ENCODE data around the gene BMAL1.

The BMAL1 gene

DNA sequence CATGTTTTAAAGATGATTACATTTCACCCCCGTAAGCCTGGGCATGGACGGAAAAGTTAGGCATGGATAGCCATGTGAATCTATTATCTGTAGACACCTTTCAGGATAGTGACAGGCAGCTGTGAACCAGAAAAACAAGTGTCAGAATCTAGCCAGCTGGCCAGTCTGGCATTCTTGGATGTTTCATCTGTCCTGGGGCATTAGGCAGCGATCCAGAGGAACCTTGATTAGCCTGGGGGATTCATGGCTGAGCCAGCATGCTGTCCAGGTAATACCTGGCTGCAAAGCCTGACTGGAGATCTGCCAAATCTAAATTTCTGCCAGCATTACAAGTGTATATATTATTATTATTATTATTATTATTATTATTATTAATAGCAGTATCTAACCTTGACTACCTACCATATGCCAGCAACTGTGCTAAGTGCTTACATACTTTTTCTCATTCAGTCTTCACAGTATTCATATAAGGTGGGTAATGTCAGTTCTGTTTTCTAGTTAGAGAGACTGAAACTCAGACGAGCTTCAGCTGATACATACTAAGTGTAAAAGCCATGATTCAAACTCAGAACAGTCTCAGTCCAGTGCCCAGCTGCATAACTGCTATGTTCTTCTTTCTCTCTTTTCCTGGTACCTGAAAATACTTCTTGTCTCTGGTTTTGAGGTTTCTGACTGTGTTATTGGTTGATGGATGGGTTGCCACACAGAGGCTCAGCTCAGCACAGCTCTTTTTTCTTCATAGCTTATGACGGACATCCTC, 12.8 kb downstream of the BMAL1 start:
- TF ChIP-seq, protein P1, sequence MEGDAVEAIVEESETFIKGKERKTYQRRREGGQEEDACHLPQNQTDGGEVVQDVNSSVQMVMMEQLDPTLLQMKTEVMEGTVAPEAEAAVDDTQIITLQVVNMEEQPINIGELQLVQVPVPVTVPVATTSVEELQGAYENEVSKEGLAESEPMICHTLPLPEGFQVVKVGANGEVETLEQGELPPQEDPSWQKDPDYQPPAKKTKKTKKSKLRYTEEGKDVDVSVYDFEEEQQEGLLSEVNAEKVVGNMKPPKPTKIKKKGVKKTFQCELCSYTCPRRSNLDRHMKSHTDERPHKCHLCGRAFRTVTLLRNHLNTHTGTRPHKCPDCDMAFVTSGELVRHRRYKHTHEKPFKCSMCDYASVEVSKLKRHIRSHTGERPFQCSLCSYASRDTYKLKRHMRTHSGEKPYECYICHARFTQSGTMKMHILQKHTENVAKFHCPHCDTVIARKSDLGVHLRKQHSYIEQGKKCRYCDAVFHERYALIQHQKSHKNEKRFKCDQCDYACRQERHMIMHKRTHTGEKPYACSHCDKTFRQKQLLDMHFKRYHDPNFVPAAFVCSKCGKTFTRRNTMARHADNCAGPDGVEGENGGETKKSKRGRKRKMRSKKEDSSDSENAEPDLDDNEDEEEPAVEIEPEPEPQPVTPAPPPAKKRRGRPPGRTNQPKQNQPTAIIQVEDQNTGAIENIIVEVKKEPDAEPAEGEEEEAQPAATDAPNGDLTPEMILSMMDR (conservative IDR thresholded peaks at IDR 0.05; ENCODE audit: low read depth, low read length): no peak
- no peak overlapping the region for H3K4me3 ChIP-seq (ENCODE audit: low read length)
- DNase-seq (ENCODE audit: low read depth): no peak

DNA sequence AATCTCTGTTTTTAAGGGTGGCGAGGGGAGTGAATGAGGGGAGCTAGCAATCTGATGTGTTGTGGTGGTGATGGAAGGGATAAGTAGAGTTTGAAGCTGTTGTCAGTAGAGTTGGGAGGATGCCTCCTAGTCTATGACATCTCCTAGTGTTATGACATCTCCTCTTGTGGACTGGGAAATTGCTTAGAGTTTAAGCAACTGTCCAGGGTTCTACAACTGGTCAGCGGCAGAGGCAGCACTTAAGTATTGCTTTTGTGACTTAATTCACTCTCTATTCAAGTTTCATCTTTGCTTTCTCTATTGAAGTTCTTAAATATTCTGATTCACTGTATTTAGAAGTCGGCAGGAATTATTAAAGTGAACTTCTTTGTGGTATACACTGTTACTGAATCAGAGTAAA, 13.8 kb downstream of the BMAL1 start:
- TF ChIP-seq, protein P1 (conservative IDR thresholded peaks at IDR 0.05; ENCODE audit: low read depth, low read length): no peak
- no peak for DNase-seq (ENCODE audit: low read depth)
- no peak overlapping the region for H3K4me3 ChIP-seq (ENCODE audit: low read length)

DNA sequence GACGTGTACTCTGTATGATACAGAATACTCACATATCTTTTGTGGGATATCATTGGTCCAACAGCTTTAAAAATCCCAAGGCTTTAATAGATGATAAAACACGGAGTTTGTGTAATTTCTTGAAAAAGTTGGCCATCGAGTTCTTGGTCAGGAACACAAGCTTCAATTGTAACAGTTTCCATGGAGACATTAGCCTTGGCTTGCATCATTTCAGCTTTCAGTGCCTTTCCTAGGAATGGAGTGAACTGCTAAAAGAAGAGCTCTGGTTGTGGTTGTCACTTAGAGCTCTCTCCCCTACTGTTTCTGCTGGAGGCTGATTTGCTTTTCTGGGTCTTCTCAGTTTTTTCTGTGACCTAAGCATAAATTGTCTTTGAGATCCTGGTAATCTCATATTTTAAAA, 14.2 kb downstream of the BMAL1 start:
- no peak overlapping the region for H3K4me3 ChIP-seq (ENCODE audit: low read length)
- TF ChIP-seq, protein P1 (conservative IDR thresholded peaks at IDR 0.05; ENCODE audit: low read depth, low read length): no peak
- no peak for DNase-seq (ENCODE audit: low read depth)

DNA sequence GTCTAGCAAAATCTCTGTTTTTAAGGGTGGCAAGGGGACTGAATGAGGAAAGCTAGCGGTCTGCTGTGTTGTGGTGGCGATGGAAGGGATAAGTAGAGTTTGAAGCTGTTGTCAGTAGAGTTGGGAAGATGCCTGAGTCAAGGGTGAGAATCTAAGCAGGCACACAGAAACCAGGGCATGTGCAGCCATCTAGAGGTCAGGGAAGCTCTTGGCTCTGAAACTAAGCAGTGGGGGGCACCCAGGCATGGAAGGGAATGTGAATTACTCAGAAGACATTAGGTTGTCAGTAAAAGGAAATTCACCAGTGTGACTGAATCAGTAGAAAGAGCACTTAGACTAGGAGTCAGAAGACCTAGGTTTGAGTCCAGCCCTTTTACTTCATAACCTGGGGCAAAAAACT, 15.4 kb downstream of the BMAL1 start:
- TF ChIP-seq, protein P1 (conservative IDR thresholded peaks at IDR 0.05; ENCODE audit: low read depth, low read length): no peak
- no peak overlapping the region for H3K4me3 ChIP-seq (ENCODE audit: low read length)
- DNase-seq (ENCODE audit: low read depth): no peak

DNA sequence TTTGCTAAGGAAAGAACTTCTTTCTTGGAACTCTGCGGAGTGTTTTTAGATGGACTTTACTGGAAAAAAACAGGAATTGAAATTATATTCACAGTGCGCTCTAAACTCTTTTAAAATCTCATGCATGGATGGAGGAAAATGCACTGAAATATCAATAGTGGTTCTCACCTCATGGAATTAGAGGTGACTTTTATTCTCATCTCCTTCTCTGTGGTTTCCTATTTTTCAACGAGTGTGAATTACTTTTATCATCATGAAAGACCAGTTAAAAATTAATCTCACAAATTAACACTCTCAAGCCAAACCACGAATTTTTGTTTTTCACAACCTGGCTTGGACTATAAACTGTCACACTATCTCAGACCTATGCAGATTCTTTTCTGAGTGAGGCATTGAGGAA, 16.6 kb downstream of the BMAL1 start:
- TF ChIP-seq, protein P1 (conservative IDR thresholded peaks at IDR 0.05; ENCODE audit: low read depth, low read length): no peak
- no peak overlapping the region for H3K4me3 ChIP-seq (ENCODE audit: low read length)
- DNase-seq (ENCODE audit: low read depth): no peak

DNA sequence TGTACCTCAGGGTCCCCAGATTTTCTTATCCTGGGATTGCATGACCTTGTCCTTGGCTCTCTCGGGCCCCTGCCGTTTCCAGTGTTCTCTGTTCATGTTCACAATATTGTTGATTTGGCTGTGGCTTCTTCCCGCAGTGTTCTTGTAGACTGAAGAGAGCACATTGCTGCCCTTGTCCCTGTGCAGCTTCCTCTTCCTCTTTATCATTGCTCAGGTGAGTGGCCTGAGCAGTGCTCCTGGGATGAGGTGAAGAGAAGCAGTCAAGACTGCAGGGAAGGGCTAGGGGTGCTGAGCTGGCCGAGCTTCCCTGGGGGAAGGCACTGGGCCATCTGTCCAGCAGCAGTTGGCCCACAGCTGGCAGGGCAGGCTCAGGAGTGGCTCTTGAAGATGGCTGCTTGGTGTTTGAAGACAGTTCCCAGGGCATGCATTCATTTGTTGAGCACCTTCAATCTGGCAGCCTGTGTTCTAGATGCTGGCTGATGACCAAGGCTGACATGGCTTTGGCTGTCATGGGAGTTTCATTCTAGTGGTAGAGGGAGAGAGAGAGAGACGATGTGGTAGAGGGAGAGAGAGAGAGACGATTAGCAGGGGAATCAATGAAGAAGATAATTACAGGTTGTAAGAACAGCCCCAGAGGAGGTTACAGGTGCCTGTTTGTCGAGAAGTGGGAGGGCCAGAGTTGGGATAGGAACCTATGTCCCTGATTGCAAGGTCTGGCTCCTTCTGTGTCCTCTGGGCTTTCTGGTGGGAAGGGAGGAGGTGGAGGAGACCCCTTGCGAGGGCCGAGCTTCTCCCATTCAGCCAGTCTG, 17.4 kb downstream of the BMAL1 start:
- TF ChIP-seq, protein P1 (conservative IDR thresholded peaks at IDR 0.05; ENCODE audit: low read depth, low read length): no peak
- no peak for DNase-seq (ENCODE audit: low read depth)
- no peak overlapping the region for H3K4me3 ChIP-seq (ENCODE audit: low read length)
